ENCODE results near the gene PLLP. TPM values are rescaled to one million over a fixed set of nuclear protein-coding genes. Genes with fewer than 3 reads are reported as not detected.

PLLP gene
- total RNA-seq, 1 donor from 2014 or later: 0.02 TPM

- Mint-ChIP-seq H3K27ac (ENCODE audit: unreplicated experiment) (no peak overlapping the region), H3K4me1 (ENCODE audit: low read depth) (peaks cover 9% of the 10 kb centered on the region), H3K9me3 (ENCODE audit: low read depth) (peaks cover 4% of the 10 kb centered on the region), H3K27me3 (ENCODE audit: low read depth) (peaks cover 2% of the 10 kb centered on the region), H3K4me3 (ENCODE audit: unreplicated experiment) (no peak overlapping the region), H3K36me3 (ENCODE audit: low read depth) (no peaks in the 10 kb centered on the region)
- no peak for TF ChIP-seq CTCF (IDR thresholded peaks at IDR 0.05)
- no peak for DNase-seq (ENCODE audit: low spot score)
Measured at GRCh38 chr16:57324749-57325148, 40.3 kb upstream of the PLLP start.

- H3K27me3 Mint-ChIP-seq (ENCODE audit: low read depth): no peaks in the 10 kb centered on the region
- no peak for DNase-seq (ENCODE audit: low spot score)
- no peak overlapping the region for H3K27ac Mint-ChIP-seq (ENCODE audit: unreplicated experiment)
- H3K36me3 Mint-ChIP-seq (ENCODE audit: low read depth): no peaks in the 10 kb centered on the region
- H3K4me3 Mint-ChIP-seq (ENCODE audit: unreplicated experiment): no peak overlapping the region
- no peak for TF ChIP-seq CTCF (IDR thresholded peaks at IDR 0.05)
- peaks cover 45% of the 10 kb centered on the region for H3K4me1 Mint-ChIP-seq (ENCODE audit: low read depth)
- no peaks in the 10 kb centered on the region for H3K9me3 Mint-ChIP-seq (ENCODE audit: low read depth)
Measured at GRCh38 chr16:57319646-57320045, 35.2 kb upstream of the PLLP start.

GRCh38 chr16:57318240-57318970 lies 33.9 kb upstream of the PLLP start:
- no peak for DNase-seq (ENCODE audit: low spot score)
- H3K9me3 Mint-ChIP-seq (ENCODE audit: low read depth): no peaks in the 10 kb centered on the region
- H3K27me3 Mint-ChIP-seq (ENCODE audit: low read depth): no peaks in the 10 kb centered on the region
- peak overlapping the region; percentile 26 for H3K4me3 Mint-ChIP-seq (ENCODE audit: unreplicated experiment)
- no peaks in the 10 kb centered on the region for H3K36me3 Mint-ChIP-seq (ENCODE audit: low read depth)
- H3K4me1 Mint-ChIP-seq (ENCODE audit: low read depth): peaks cover 55% of the 10 kb centered on the region
- peak overlapping the region; percentile 99 for H3K27ac Mint-ChIP-seq (ENCODE audit: unreplicated experiment)
- TF ChIP-seq CTCF (IDR thresholded peaks at IDR 0.05): peak; percentile 52

GRCh38 chr16:57316390-57317017 lies 32.0 kb upstream of the PLLP start:
- Mint-ChIP-seq H3K36me3 (ENCODE audit: low read depth) (no peaks in the 10 kb centered on the region), H3K27me3 (ENCODE audit: low read depth) (no peaks in the 10 kb centered on the region), H3K27ac (ENCODE audit: unreplicated experiment) (peak overlapping the region; percentile 99), H3K4me1 (ENCODE audit: low read depth) (peaks cover 55% of the 10 kb centered on the region), H3K9me3 (ENCODE audit: low read depth) (no peaks in the 10 kb centered on the region), H3K4me3 (ENCODE audit: unreplicated experiment) (no peak overlapping the region)
- TF ChIP-seq CTCF (IDR thresholded peaks at IDR 0.05): no peak
- DNase-seq (ENCODE audit: low spot score): no peak

- no peak for DNase-seq (ENCODE audit: low spot score)
- no peak for TF ChIP-seq CTCF (IDR thresholded peaks at IDR 0.05)
- Mint-ChIP-seq H3K36me3 (ENCODE audit: low read depth) (no peaks in the 10 kb centered on the region), H3K4me3 (ENCODE audit: unreplicated experiment) (no peak overlapping the region), H3K27ac (ENCODE audit: unreplicated experiment) (peak overlapping the region; percentile 99), H3K9me3 (ENCODE audit: low read depth) (no peaks in the 10 kb centered on the region), H3K27me3 (ENCODE audit: low read depth) (no peaks in the 10 kb centered on the region), H3K4me1 (ENCODE audit: low read depth) (peaks cover 55% of the 10 kb centered on the region)
Measured at GRCh38 chr16:57315416-57315815, 30.9 kb upstream of the PLLP start.
